Right lobe of liver (tissue), 6 donors: Measurements from ENCODE around the gene SCAMP3. TPM values are rescaled to one million over a fixed set of nuclear protein-coding genes. Genes with fewer than 3 reads are reported as not detected.

Experiments
- ATAC-seq, 4 donors: fragments of 200-7000 bp; cut with Tn5 transposase; one replicate each; pipeline ENCODE4 v1.9.1; 2020; ENCODE audit warnings: mild to moderate bottlenecking in 4 of 4, moderate library complexity in 4 of 4
- DNase-seq, 3 donors: peaks; one replicate each; pipeline ENCODE4 v3.0.0-alpha.2; 2020
- H3K27ac ChIP-seq, 3 donors: fragments of 200-600 bp; one replicate each; pipeline ENCODE4 v1.8.0; 2022
- H3K27me3 ChIP-seq, 2 donors: fragments of 200-600 bp; one replicate each; pipeline ENCODE4 v1.8.0; 2022
- H3K36me3 ChIP-seq, 4 donors: fragments of 200-600 bp; sonication (generic) in 1 of 4; one replicate each; pipeline versions ENCODE4 v1.5.1 to v1.8.0; 2017 to 2022; ENCODE audit warnings: control low read depth in 1 of 4
- H3K4me1 ChIP-seq, 4 donors: fragments of 200-600 bp; sonication (generic) in 1 of 4; one replicate each; pipeline versions ENCODE4 v1.5.1 to v1.8.0; 2017 to 2022; ENCODE audit warnings: control low read depth in 1 of 4
- H3K4me3 ChIP-seq, 3 donors: fragments of 200-600 bp; one replicate each; pipeline ENCODE4 v1.8.0; 2022
- H3K9me3 ChIP-seq, 4 donors: fragments of 200-600 bp; sonication (generic) in 1 of 4; one replicate each; pipeline versions ENCODE4 v1.5.1 to v1.8.0; 2017 to 2022; ENCODE audit warnings: control low read depth in 1 of 4
- CTCF ChIP-seq, 4 donors: fragments of 200-600 bp in 3 of 4; fragments of 450-650 bp in 1 of 4; IDR thresholded peaks; one replicate each; pipeline versions ENCODE4 v1.5.1 to v1.8.0; 2016 to 2022; ENCODE audit warnings: antibody characterized with exemption in 4 of 4, mild to moderate bottlenecking in 2 of 4
- POLR2A ChIP-seq: fragments of 450-650 bp; IDR thresholded peaks from one replicate; pipeline ENCODE4 v1.6.1; 2017; ENCODE audit warnings: antibody characterized with exemption, mild to moderate bottlenecking
- WGBS: methylation state at CpG from one replicate; pipeline ENCODE4 v1.1.6; 2018; ENCODE audit warnings: low coverage, low lambda C conversion rate; ENCODE audit not compliant: insufficient coverage; ENCODE audit errors: missing lambda C conversion rate; 5-methylcytosine and 5-hydroxymethylcytosine counted together
- intact Hi-C, 2 donors: fragments of 100-400 bp; cut with DNase I; formaldehyde crosslinking; loops; one replicate each; pipeline versions ENCODE4 v1.11.2 to v1.14.1; 2022
- total RNA-seq, 6 experiments: library from RNA; depleted of rRNA in 2 of 6; stranded (reverse); fragments of >200 nt in 2 of 6; fragmentation: NEBNext Ultra II Directional in 3 of 6; extraction: Animal tissue kit (Norgen Biotek cat#: 25700) in 3 of 6; gene quantifications; one replicate each; pipeline versions ENCODE4 v1.1.0 to v1.2.4, GENCODE V29; 2016 to 2023
- donor health status: DM: no; HTN: yes; CAD: no.
- donor health status: DM: no; HTN: no; CAD: no.
- donor health status: DM: no; HTN: no; CAD: no.
- donor health status: DM: no; HTN: yes; CAD: no.
- donor health status: DM: no; HTN: yes; CAD: no.

SCAMP3 gene
- total RNA-seq, 6 experiments from 2014 or later = 27.9 to 63.4 (median 29.2) TPM

- Histone ChIP-seq H3K36me3 (peaks cover 0 to 26% (median 0%) of the 10 kb centered on the region in 4 donors), H3K27me3 (no peaks in the 10 kb centered on the region), H3K4me3 (peak overlapping the region; percentile 72 to 84 (median 79)), H3K27ac (peak overlapping the region; percentile 76 to 90 (median 82)), H3K9me3 (no peaks in the 10 kb centered on the region), H3K4me1 (peaks cover 0 to 18% (median 2%) of the 10 kb centered on the region in 4 donors)
- ATAC-seq (no peak), DNase-seq (no peak)
- 79% methylated on average over 9 of the region's 20 CpGs for WGBS
- TF ChIP-seq POLR2A = no peak
- no peak for TF ChIP-seq CTCF (IDR thresholded peaks at IDR 0.05)
- intact Hi-C loops = no loop called here
Measured at GRCh38 chr1:155256058-155256852, 5.9 kb downstream of the SCAMP3 start.

GRCh38 chr1:155255243-155256007 is 6.7 kb downstream of the SCAMP3 start, which contains the start of gene ENTREP3:
Gene ENTREP3, minus strand, starts transcription at chr1:155255483. Its CDS starts 606 bp downstream, at chr1:155254877.
- intact Hi-C loops = no loop called here
- no peak for TF ChIP-seq CTCF (IDR thresholded peaks at IDR 0.05)
- TF ChIP-seq POLR2A = no peak
- Histone ChIP-seq H3K27ac (peak within 1 kb of the TSS; percentile 76 to 90 (median 82)), H3K9me3 (no peaks in the 10 kb centered on the region), H3K36me3 (peaks cover 0 to 25% (median 0%) of the 10 kb centered on the region in 4 donors), H3K27me3 (no peaks in the 10 kb centered on the region), H3K4me3 (peak within 1 kb of the TSS; percentile 72 to 84 (median 79)), H3K4me1 (peaks cover 0 to 14% (median 0%) of the 10 kb centered on the region in 4 donors)
- DNase-seq = peak; percentile 89 to 91 (median 91)
- 5% methylated on average over 17 of the region's 54 CpGs for WGBS
- peak; percentile 89 to 91 (median 91) for ATAC-seq

- Histone ChIP-seq H3K4me3 (peak overlapping the region; percentile 72 to 84 (median 79)), H3K9me3 (no peaks in the 10 kb centered on the region), H3K4me1 (peaks cover 0 to 16% (median 0%) of the 10 kb centered on the region in 4 donors), H3K36me3 (peaks cover 0 to 21% (median 0%) of the 10 kb centered on the region in 4 donors), H3K27ac (peak overlapping the region; percentile 76 to 90 (median 82)), H3K27me3 (no peaks in the 10 kb centered on the region)
- DNase-seq (peak in 2 of 3 donors; percentile 45 to 56), ATAC-seq (peak in 2 of 4 donors; percentile 1 to 4)
- intact Hi-C loops = loop anchor here in 1 of 2 donors (5.0 kb wide), 1 partner anchor 73 kb away; no protein-coding TSS in a partner anchor
- no peak for TF ChIP-seq CTCF (IDR thresholded peaks at IDR 0.05)
- TF ChIP-seq POLR2A = no peak
- WGBS = 0% methylated on average over 16 of the region's 35 CpGs
Measured at GRCh38 chr1:155254714-155255242, 7.4 kb downstream of the SCAMP3 start.

GRCh38 chr1:155254228-155254713 is 7.9 kb downstream of the SCAMP3 start:
- no peak for ATAC-seq
- TF ChIP-seq POLR2A (no peak), CTCF (IDR thresholded peaks at IDR 0.05) (no peak)
- 56% methylated on average over 7 of the region's 12 CpGs for WGBS
- no peak overlapping the region for H3K27ac ChIP-seq
- intact Hi-C loops = loop anchor here in 1 of 2 donors (5.0 kb wide), 1 partner anchor 73 kb away; no protein-coding TSS in a partner anchor
- no peaks in the 10 kb centered on the region for H3K9me3 ChIP-seq
- DNase-seq = no peak
- no peaks in the 10 kb centered on the region for H3K27me3 ChIP-seq
- peak overlapping the region; percentile 72 to 84 (median 79) for H3K4me3 ChIP-seq
- peaks cover 0 to 16% (median 0%) of the 10 kb centered on the region in 4 donors for H3K36me3 ChIP-seq
- peaks cover 0 to 16% (median 0%) of the 10 kb centered on the region in 4 donors for H3K4me1 ChIP-seq
